Cardiac muscle cell (in vitro differentiated cells and primary cell): ENCODE measurements around the gene LRRC4C. TPM values are rescaled to one million over a fixed set of nuclear protein-coding genes. Genes with fewer than 3 reads are reported as not detected.

Experiments
- DNase-seq, 2 donors: peaks; one replicate each; pipeline versions ENCODE4 v3.0.0 to v3.0.0-alpha.2; 2010 to 2017; ENCODE audit warnings: low read depth in 1 of 2, low spot score in 1 of 2
- H3K27ac ChIP-seq: fragments of 200-600 bp; sonication (generic); 2 replicates; pipeline ENCODE4 v1.5.1; 2016
- H3K27me3 ChIP-seq: fragments of 200-600 bp; sonication (generic); 2 replicates; pipeline ENCODE4 v1.6.0; 2016; ENCODE audit warnings: control low read depth
- H3K36me3 ChIP-seq: fragments of 200-600 bp; sonication (generic); 2 replicates; pipeline ENCODE4 v1.5.1; 2016; ENCODE audit warnings: control low read depth
- H3K4me1 ChIP-seq: fragments of 200-600 bp; sonication (generic); 2 replicates; pipeline ENCODE4 v1.8.1; 2017; ENCODE audit warnings: low read depth, mild to moderate bottlenecking, mixed run types
- H3K4me3 ChIP-seq: fragments of 200-600 bp; sonication (generic); 2 replicates; pipeline ENCODE4 v1.5.1; 2016; ENCODE audit warnings: mild to moderate bottlenecking
- H3K9me3 ChIP-seq: fragments of 200-600 bp; sonication (generic); 2 replicates; pipeline ENCODE4 v1.5.1; 2017; ENCODE audit warnings: low read depth, mild to moderate bottlenecking, control low read depth
- CTCF ChIP-seq: IDR thresholded peaks from 2 replicates; pipeline ENCODE4 v1.5.1; 2012; ENCODE audit warnings: low read depth, mild to moderate bottlenecking, low read length
- polyA plus RNA-seq: library from polyadenylated mRNA; unstranded; fragments of >200 nt; fragmentation: Nextera tagmentation; extraction: Ambion mirVana; gene quantifications from 2 replicates; pipeline ENCODE4 v1.2.1, GENCODE V29; 2016
- total RNA-seq: library from RNA; depleted of rRNA; stranded (reverse); fragments of >200 nt; gene quantifications from 2 replicates; pipeline ENCODE4 v1.2.3, GENCODE V29; 2016

The LRRC4C gene
- total and polyA plus RNA-seq, 2 experiments from 2014 or later, result 0.66 to 0.77 TPM

- TF ChIP-seq CTCF, result no peak
- H3K36me3 ChIP-seq, result no peaks in the 10 kb centered on the region
- H3K27ac ChIP-seq, result no peak overlapping the region
- no peak for DNase-seq
- no peak overlapping the region for H3K4me3 ChIP-seq
- H3K9me3 ChIP-seq, result no peaks in the 10 kb centered on the region
- H3K4me1 ChIP-seq, result no peaks in the 10 kb centered on the region
- no peaks in the 10 kb centered on the region for H3K27me3 ChIP-seq
These were observed 172.7 kb downstream of the LRRC4C start for GRCh38 chr11:41286751-41287150.

GRCh38 chr11:41284354-41284753 is 175.1 kb downstream of the LRRC4C start:
- H3K27ac ChIP-seq, result no peak overlapping the region
- no peaks in the 10 kb centered on the region for H3K27me3 ChIP-seq
- H3K9me3 ChIP-seq, result no peaks in the 10 kb centered on the region
- no peak for DNase-seq
- H3K4me1 ChIP-seq, result peaks cover 3% of the 10 kb centered on the region
- H3K36me3 ChIP-seq, result no peaks in the 10 kb centered on the region
- H3K4me3 ChIP-seq, result no peak overlapping the region
- no peak for TF ChIP-seq CTCF

GRCh38 chr11:41283191-41283930 is 176.1 kb downstream of the LRRC4C start:
- Histone ChIP-seq H3K4me1 (peaks cover 3% of the 10 kb centered on the region), H3K4me3 (no peak overlapping the region), H3K36me3 (no peaks in the 10 kb centered on the region), H3K27ac (no peak overlapping the region), H3K27me3 (no peaks in the 10 kb centered on the region), H3K9me3 (no peaks in the 10 kb centered on the region)
- no peak for DNase-seq
- no peak for TF ChIP-seq CTCF

GRCh38 chr11:41282395-41282794 is 177.1 kb downstream of the LRRC4C start:
- no peaks in the 10 kb centered on the region for H3K36me3 ChIP-seq
- H3K27me3 ChIP-seq, result no peaks in the 10 kb centered on the region
- DNase-seq, result no peak
- H3K27ac ChIP-seq, result no peak overlapping the region
- H3K4me3 ChIP-seq, result no peak overlapping the region
- H3K9me3 ChIP-seq, result no peaks in the 10 kb centered on the region
- TF ChIP-seq CTCF, result no peak
- peaks cover 3% of the 10 kb centered on the region for H3K4me1 ChIP-seq

- Histone ChIP-seq H3K27ac (peak overlapping the region; percentile 7), H3K4me1 (peaks cover 10% of the 10 kb centered on the region), H3K4me3 (no peak overlapping the region), H3K36me3 (no peaks in the 10 kb centered on the region), H3K9me3 (no peaks in the 10 kb centered on the region), H3K27me3 (no peaks in the 10 kb centered on the region)
- TF ChIP-seq CTCF, result no peak
- peak in 1 of 2 donors; percentile 11 for DNase-seq
These were observed 178.2 kb downstream of the LRRC4C start for GRCh38 chr11:41281131-41281742.
